SU-DHL-6 (cell line): ENCODE measurements around the gene GJC2.

Experiments used
- EZH2phosphoT487 ChIP-seq: fragments of 200-600 bp; sonication (generic), shearing (Covaris generic); conservative IDR thresholded peaks from 2 replicates; pipeline ENCODE4 v1.6.1; 2018; ENCODE audit warnings: mild to moderate bottlenecking, antibody characterized with exemption, low read length, moderate library complexity, mixed read lengths
- TF ChIP-seq, protein P1 (sequence below): fragments of 200-600 bp; sonication (generic); IDR thresholded peaks from one replicate; pipeline ENCODE4 v1.5.1; 2017; ENCODE audit warnings: antibody characterized with exemption, mild to moderate bottlenecking, low read length, moderate library complexity; ENCODE audit not compliant: insufficient read depth, poor library complexity, severe bottlenecking

- TF ChIP-seq, protein P1, sequence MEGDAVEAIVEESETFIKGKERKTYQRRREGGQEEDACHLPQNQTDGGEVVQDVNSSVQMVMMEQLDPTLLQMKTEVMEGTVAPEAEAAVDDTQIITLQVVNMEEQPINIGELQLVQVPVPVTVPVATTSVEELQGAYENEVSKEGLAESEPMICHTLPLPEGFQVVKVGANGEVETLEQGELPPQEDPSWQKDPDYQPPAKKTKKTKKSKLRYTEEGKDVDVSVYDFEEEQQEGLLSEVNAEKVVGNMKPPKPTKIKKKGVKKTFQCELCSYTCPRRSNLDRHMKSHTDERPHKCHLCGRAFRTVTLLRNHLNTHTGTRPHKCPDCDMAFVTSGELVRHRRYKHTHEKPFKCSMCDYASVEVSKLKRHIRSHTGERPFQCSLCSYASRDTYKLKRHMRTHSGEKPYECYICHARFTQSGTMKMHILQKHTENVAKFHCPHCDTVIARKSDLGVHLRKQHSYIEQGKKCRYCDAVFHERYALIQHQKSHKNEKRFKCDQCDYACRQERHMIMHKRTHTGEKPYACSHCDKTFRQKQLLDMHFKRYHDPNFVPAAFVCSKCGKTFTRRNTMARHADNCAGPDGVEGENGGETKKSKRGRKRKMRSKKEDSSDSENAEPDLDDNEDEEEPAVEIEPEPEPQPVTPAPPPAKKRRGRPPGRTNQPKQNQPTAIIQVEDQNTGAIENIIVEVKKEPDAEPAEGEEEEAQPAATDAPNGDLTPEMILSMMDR: no peak
- TF ChIP-seq EZH2phosphoT487: no peak
Measured at GRCh38 chr1:228108742-228109072, 41.0 kb upstream of the GJC2 start.
